ENCODE data around the gene PDZRN3. TPM values are rescaled to one million over a fixed set of nuclear protein-coding genes. Genes with fewer than 3 reads are reported as not detected.
A peak's percentile ranks its signal among the peaks of the same experiment; 100 is the strongest.

PDZRN3 gene
- total RNA-seq, 1 experiment from 2014 or later, result 5.9 TPM

- no CpG with 5 or more reads among the region's 3 CpGs for WGBS (ENCODE audit: extremely low coverage, insufficient read length, low lambda C conversion rate)
- H3K14ac ChIP-seq (ENCODE audit: insufficient read depth, low read length), result no peak overlapping the region
- no peak overlapping the region for H2BK5ac ChIP-seq (ENCODE audit: insufficient read length, low read length)
- H3K4me3 Mint-ChIP-seq, result peak overlapping the region; percentile 73 to 80; a peak in 4 of 5 replicates
- no peak overlapping the region for H3K27ac Mint-ChIP-seq
- no peak overlapping the region for H2BK20ac ChIP-seq (ENCODE audit: low read depth, low read length, poor library complexity, severe bottlenecking)
- H3K23ac ChIP-seq (ENCODE audit: insufficient read length, low read depth, low read length), result no peak overlapping the region
- peaks cover 2% of the 10 kb centered on the region; the same call in 1 of the 2 replicates for H3K4me1 ChIP-seq (ENCODE audit: insufficient read depth, low read length)
- DNase-seq, result no peak
- TF ChIP-seq, protein P1, sequence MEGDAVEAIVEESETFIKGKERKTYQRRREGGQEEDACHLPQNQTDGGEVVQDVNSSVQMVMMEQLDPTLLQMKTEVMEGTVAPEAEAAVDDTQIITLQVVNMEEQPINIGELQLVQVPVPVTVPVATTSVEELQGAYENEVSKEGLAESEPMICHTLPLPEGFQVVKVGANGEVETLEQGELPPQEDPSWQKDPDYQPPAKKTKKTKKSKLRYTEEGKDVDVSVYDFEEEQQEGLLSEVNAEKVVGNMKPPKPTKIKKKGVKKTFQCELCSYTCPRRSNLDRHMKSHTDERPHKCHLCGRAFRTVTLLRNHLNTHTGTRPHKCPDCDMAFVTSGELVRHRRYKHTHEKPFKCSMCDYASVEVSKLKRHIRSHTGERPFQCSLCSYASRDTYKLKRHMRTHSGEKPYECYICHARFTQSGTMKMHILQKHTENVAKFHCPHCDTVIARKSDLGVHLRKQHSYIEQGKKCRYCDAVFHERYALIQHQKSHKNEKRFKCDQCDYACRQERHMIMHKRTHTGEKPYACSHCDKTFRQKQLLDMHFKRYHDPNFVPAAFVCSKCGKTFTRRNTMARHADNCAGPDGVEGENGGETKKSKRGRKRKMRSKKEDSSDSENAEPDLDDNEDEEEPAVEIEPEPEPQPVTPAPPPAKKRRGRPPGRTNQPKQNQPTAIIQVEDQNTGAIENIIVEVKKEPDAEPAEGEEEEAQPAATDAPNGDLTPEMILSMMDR (conservative IDR thresholded peaks at IDR 0.05), result no peak
- no peak overlapping the region for H2AK5ac ChIP-seq (ENCODE audit: insufficient read length, low read length)
- H3K9me3 ChIP-seq (ENCODE audit: control insufficient read depth, low read depth, low read length), result no peaks in the 10 kb centered on the region
- H3K18ac ChIP-seq (ENCODE audit: insufficient read length, low read depth, low read length), result no peak overlapping the region
- H3K4ac ChIP-seq (ENCODE audit: low read depth, low read length), result no peak overlapping the region
- no peaks in the 10 kb centered on the region for H3K79me1 ChIP-seq (ENCODE audit: insufficient read depth, low read depth, low read length, poor library complexity, severe bottlenecking)
- H3K27me3 Mint-ChIP-seq (ENCODE audit: low read depth), result peaks cover 45% of the 10 kb centered on the region
- no peak overlapping the region for H4K5ac ChIP-seq (ENCODE audit: insufficient read length, low read depth, low read length)
- no peaks in the 10 kb centered on the region; a peak in 1 of 5 replicates for H3K9me3 Mint-ChIP-seq
- no peak overlapping the region for H2BK120ac ChIP-seq (ENCODE audit: low read depth, low read length, poor library complexity, severe bottlenecking)
- no peak overlapping the region for H3K27ac ChIP-seq (ENCODE audit: insufficient read length, low read depth, low read length)
- H3K4me2 ChIP-seq (ENCODE audit: insufficient read depth, insufficient read length, low read length), result no peak overlapping the region
- no peaks in the 10 kb centered on the region for H4K20me1 ChIP-seq (ENCODE audit: control insufficient read depth, insufficient read depth, insufficient read length)
- no peak overlapping the region for H3K56ac ChIP-seq (ENCODE audit: insufficient read length, low read depth, low read length)
- H3K9ac ChIP-seq (ENCODE audit: extremely low read depth, insufficient read length, low read length), result no peak overlapping the region
- H3T11ph ChIP-seq (ENCODE audit: low read length), result no peak overlapping the region
- peaks cover 2% of the 10 kb centered on the region; the same call in 1 of the 2 replicates for H3K27me3 ChIP-seq (ENCODE audit: insufficient read depth, low read length)
- peaks cover 16% of the 10 kb centered on the region for H3K23me2 ChIP-seq (ENCODE audit: insufficient read length, low read depth, low read length, poor library complexity, severe bottlenecking)
- H4K8ac ChIP-seq (replicated peaks; ENCODE audit: insufficient read length, low read depth, low read length), result no peak overlapping the region
- no peak overlapping the region for H2BK15ac ChIP-seq (ENCODE audit: low read depth, low read length)
- no peaks in the 10 kb centered on the region for H3K79me2 ChIP-seq (ENCODE audit: insufficient read depth, low read length)
- no peak overlapping the region for H4K91ac ChIP-seq (ENCODE audit: insufficient read length, low read depth, low read length)
- no peaks in the 10 kb centered on the region; a peak in 1 of 7 replicates for H3K36me3 Mint-ChIP-seq (ENCODE audit: insufficient read depth in 1 of 3, low read depth in 3 of 3)
- H2AFZ ChIP-seq (ENCODE audit: low read length), result no peak overlapping the region
- H3K4me1 Mint-ChIP-seq, result peaks cover 30 to 34% of the 10 kb centered on the region in 2 experiments
- no peak overlapping the region for H2BK12ac ChIP-seq (ENCODE audit: insufficient read length, low read depth, low read length)
These were observed 1.4 kb upstream of the PDZRN3 start for GRCh38 chr3:73626106-73626505.

Data from H9 (cell line).